NCI-H1930 (cell line): ENCODE results near the gene PLOD2.
"Not testable (repeated sequence)": the region's sequence is repeated elsewhere in the genome, so short reads cannot be mapped to it uniquely, and the experiment has no call there.

ENCODE experiments used
- DNase-seq, 2 experiments: peaks; one replicate each; lab custom pipeline; 2025; lab: John Stamatoyannopoulos, UW

Gene PLOD2

GRCh38 chr3:146138902-146139301, 22.1 kb downstream of the PLOD2 start:
- DNase-seq = no peak

- no peak for DNase-seq
These were observed 24.3 kb downstream of the PLOD2 start for GRCh38 chr3:146136647-146137046.

- DNase-seq = no peak
These were observed 26.5 kb downstream of the PLOD2 start for GRCh38 chr3:146134348-146135117.

- no peak for DNase-seq
These were observed 27.5 kb downstream of the PLOD2 start for GRCh38 chr3:146133441-146133840.

GRCh38 chr3:146131616-146132410, 29.2 kb downstream of the PLOD2 start:
- DNase-seq = no peak

- DNase-seq = no peak
These were observed 30.1 kb downstream of the PLOD2 start for GRCh38 chr3:146130881-146131371.

GRCh38 chr3:146129750-146130149, 31.2 kb downstream of the PLOD2 start:
- no peak for DNase-seq

- no peak for DNase-seq
These were observed 32.0 kb downstream of the PLOD2 start for GRCh38 chr3:146128939-146129338.

GRCh38 chr3:146128179-146128578, 32.8 kb downstream of the PLOD2 start:
- no peak for DNase-seq

GRCh38 chr3:146125951-146126350, 35.0 kb downstream of the PLOD2 start:
- no peak for DNase-seq

GRCh38 chr3:146124126-146124801, 36.7 kb downstream of the PLOD2 start:
- DNase-seq = no peak

GRCh38 chr3:146117406-146118285, 43.3 kb downstream of the PLOD2 start:
- DNase-seq = no peak

- DNase-seq = no peak
These were observed 45.4 kb downstream of the PLOD2 start for GRCh38 chr3:146115619-146116018.

GRCh38 chr3:146113804-146114203, 47.2 kb downstream of the PLOD2 start:
- DNase-seq = not testable (repeated sequence)

- no peak for DNase-seq
These were observed 49.6 kb downstream of the PLOD2 start for GRCh38 chr3:146111337-146111736.

- no peak for DNase-seq
These were observed 50.8 kb downstream of the PLOD2 start for GRCh38 chr3:146110161-146110560.

- no peak for DNase-seq
These were observed 54.0 kb downstream of the PLOD2 start for GRCh38 chr3:146106986-146107385.

GRCh38 chr3:146104068-146104467, 56.9 kb downstream of the PLOD2 start:
- no peak for DNase-seq

GRCh38 chr3:146102885-146103284, 58.1 kb downstream of the PLOD2 start:
- DNase-seq = no peak

GRCh38 chr3:146101538-146101937, 59.4 kb downstream of the PLOD2 start:
- DNase-seq = no peak

- no peak for DNase-seq
These were observed 60.0 kb downstream of the PLOD2 start for GRCh38 chr3:146100825-146101444.
